ENCODE data around the gene LRP3.

- no peak for TF ChIP-seq EP300 (IDR thresholded peaks at IDR 0.05; ENCODE audit: borderline replicate concordance in 1 of 2, low read depth in 1 of 2, low read length in 1 of 2)
- TF ChIP-seq JUND (IDR thresholded peaks at IDR 0.05) = no peak
- no peak for TF ChIP-seq TAF1 (IDR thresholded peaks at IDR 0.05; ENCODE audit: borderline replicate concordance, low read depth, low read length)
- no peak for TF ChIP-seq CTCF (IDR thresholded peaks at IDR 0.05)
- TF ChIP-seq RAD21 (IDR thresholded peaks at IDR 0.05; ENCODE audit: low read length) = no peak
- no peak for TF ChIP-seq POLR2AphosphoS5 (IDR thresholded peaks at IDR 0.05; ENCODE audit: low read depth, low read length)
- no peak for TF ChIP-seq FOXM1 (IDR thresholded peaks at IDR 0.05; ENCODE audit: low read depth)
- no peak for TF ChIP-seq IRF3 (IDR thresholded peaks at IDR 0.05; ENCODE audit: low read depth, low read length)
- no peak for TF ChIP-seq MEF2A (IDR thresholded peaks at IDR 0.05; ENCODE audit: borderline replicate concordance, low read depth)
- TF ChIP-seq EZH2phosphoT487 (IDR thresholded peaks at IDR 0.05; ENCODE audit: borderline replicate concordance, low read depth) = no peak
- no peak for TF ChIP-seq REST (IDR thresholded peaks at IDR 0.05; ENCODE audit: low read depth, low read length)
- TF ChIP-seq CHD2 (IDR thresholded peaks at IDR 0.05; ENCODE audit: low read length, partially characterized antibody) = no peak
- no peak for TF ChIP-seq SIN3A (IDR thresholded peaks at IDR 0.05; ENCODE audit: borderline replicate concordance, low read depth, low read length)
Measured at GRCh38 chr19:33242131-33242530, 48.0 kb downstream of the LRP3 start.

All from SK-N-SH (cell line).